HEK293 (cell line): Measurements from ENCODE around the gene SLC25A42.
"Not testable (repeated sequence)": the region's sequence is repeated elsewhere in the genome, so short reads cannot be mapped to it uniquely, and the experiment has no call there.

Source experiments
- CTCF ChIA-PET: fragments of 350-600 bp; formaldehyde crosslinking; extraction: SDS; loops from one replicate; lab custom pipeline; 2021; ENCODE audit warnings: antibody characterized with exemption; lab: Yijun Ruan, JAX
- POLR2A ChIA-PET: fragments of 300-600 bp; formaldehyde crosslinking; extraction: SDS; loops from one replicate; lab custom pipeline; 2020; ENCODE audit warnings: antibody characterized with exemption, inconsistent platforms; lab: Yijun Ruan, JAX
- H3K27ac ChIP-seq: fragments of 200-500 bp; sonication (Bioruptor generic); 2 replicates; pipeline ENCODE4 v1.5.1; 2014; ENCODE audit warnings: low read depth, low read length, control low read depth, inconsistent platforms; ENCODE audit errors: extremely low read depth
- H3K36me3 ChIP-seq, 2 experiments: fragments of 200-500 bp in 1 of 2; sonication (Bioruptor generic) in 1 of 2; 1 replicate in 1 of 2; 2 replicates in 1 of 2; pipeline ENCODE4 v1.5.1; 2014 to 2017; ENCODE audit warnings: inconsistent platforms in 2 of 2, low read length in 2 of 2; ENCODE audit not compliant: control insufficient read depth in 2 of 2, insufficient read depth in 1 of 2
- H3K4me1 ChIP-seq: fragments of 200-500 bp; sonication (Bioruptor generic); 2 replicates; pipeline ENCODE4 v1.5.1; 2014; ENCODE audit warnings: mild to moderate bottlenecking, low read length, inconsistent platforms; ENCODE audit not compliant: control insufficient read depth, insufficient read depth
- H3K4me3 ChIP-seq: 2 replicates; pipeline ENCODE4 v1.5.1; 2011; ENCODE audit warnings: low read depth, mild to moderate bottlenecking, control low read depth, low read length, moderate library complexity
- H3K9me3 ChIP-seq: fragments of 200-500 bp; sonication (Bioruptor generic); 2 replicates; pipeline ENCODE4 v1.5.1; 2014; ENCODE audit warnings: low read depth, low read length, inconsistent platforms; ENCODE audit not compliant: control insufficient read depth, insufficient read depth
- IKZF3 ChIP-seq: fragments of 450-650 bp; IDR thresholded peaks from 2 replicates; pipeline ENCODE4 v1.5.0; 2018; ENCODE audit warnings: missing biosample characterization, mild to moderate bottlenecking, missing genetic modification characterization, moderate library complexity
- KLF7 ChIP-seq: fragments of 450-650 bp; formaldehyde crosslinking; IDR thresholded peaks from 2 replicates; pipeline ENCODE4 v1.5.1; 2016; ENCODE audit warnings: missing biosample characterization, missing genetic modification characterization, borderline replicate concordance
- TCF7L2 ChIP-seq: IDR thresholded peaks from 2 replicates; pipeline ENCODE4 v1.6.1; 2011; ENCODE audit warnings: low read depth, mild to moderate bottlenecking, inconsistent platforms, low read length, moderate library complexity, borderline replicate concordance
- ZBTB21 ChIP-seq: fragments of 450-650 bp; formaldehyde crosslinking; IDR thresholded peaks from 2 replicates; pipeline ENCODE4 v1.5.1; 2017; ENCODE audit warnings: missing biosample characterization, missing genetic modification characterization
- ZFP3 ChIP-seq: fragments of 450-650 bp; formaldehyde crosslinking; IDR thresholded peaks from 2 replicates; pipeline ENCODE4 v1.5.1; 2016; ENCODE audit warnings: low read depth, missing biosample characterization, missing genetic modification characterization
- ZNF202 ChIP-seq: fragments of 450-650 bp; formaldehyde crosslinking; IDR thresholded peaks from 2 replicates; pipeline ENCODE4 v1.5.1; 2016; ENCODE audit warnings: missing biosample characterization, missing genetic modification characterization, borderline replicate concordance
- ZNF223 ChIP-seq: fragments of 450-650 bp; formaldehyde crosslinking; IDR thresholded peaks from 2 replicates; pipeline ENCODE4 v1.5.1; 2016; ENCODE audit warnings: missing biosample characterization, missing genetic modification characterization
- ZNF354C ChIP-seq: fragments of 450-650 bp; formaldehyde crosslinking; IDR thresholded peaks from 2 replicates; pipeline ENCODE4 v1.5.1; 2016; ENCODE audit warnings: missing biosample characterization, missing genetic modification characterization, low read depth, borderline replicate concordance
- ZNF394 ChIP-seq: fragments of 450-650 bp; formaldehyde crosslinking; IDR thresholded peaks from 2 replicates; pipeline ENCODE4 v1.5.1; 2016; ENCODE audit warnings: missing biosample characterization, missing genetic modification characterization, mild to moderate bottlenecking, moderate library complexity, borderline replicate concordance
- ZNF426 ChIP-seq: fragments of 450-650 bp; formaldehyde crosslinking; IDR thresholded peaks from 2 replicates; pipeline ENCODE4 v1.5.1; 2017; ENCODE audit warnings: missing biosample characterization, missing genetic modification characterization, mild to moderate bottlenecking, inconsistent platforms, moderate library complexity
- ZNF433 ChIP-seq: fragments of 450-650 bp; formaldehyde crosslinking; IDR thresholded peaks from 2 replicates; pipeline ENCODE4 v1.5.1; 2016; ENCODE audit warnings: missing biosample characterization, missing genetic modification characterization, low read depth
- ZNF510 ChIP-seq: fragments of 450-650 bp; formaldehyde crosslinking; IDR thresholded peaks from 2 replicates; pipeline ENCODE4 v1.5.1; 2018; ENCODE audit warnings: mild to moderate bottlenecking, missing genetic modification characterization, missing biosample characterization; ENCODE audit not compliant: insufficient replicate concordance
- ZNF776 ChIP-seq: fragments of 450-650 bp; formaldehyde crosslinking; IDR thresholded peaks from 2 replicates; pipeline ENCODE4 v1.5.0; 2017; ENCODE audit warnings: missing biosample characterization, missing genetic modification characterization, borderline replicate concordance
- ZSCAN16 ChIP-seq: fragments of 450-650 bp; formaldehyde crosslinking; IDR thresholded peaks from 2 replicates; pipeline ENCODE4 v1.5.1; 2016; ENCODE audit warnings: missing biosample characterization, missing genetic modification characterization
- ZXDB ChIP-seq: fragments of 450-650 bp; formaldehyde crosslinking; IDR thresholded peaks from 2 replicates; pipeline ENCODE4 v1.5.1; 2016; ENCODE audit warnings: missing biosample characterization, missing genetic modification characterization
- TF ChIP-seq, protein P1 (sequence below): fragments of 450-650 bp; formaldehyde crosslinking; IDR thresholded peaks from 2 replicates; pipeline ENCODE4 v1.5.1; 2016; ENCODE audit warnings: missing biosample characterization, missing genetic modification characterization
- TF ChIP-seq, protein P2 (sequence below): fragments of 450-650 bp; formaldehyde crosslinking; IDR thresholded peaks from 2 replicates; pipeline ENCODE4 v1.5.1; 2016; ENCODE audit warnings: missing biosample characterization, missing genetic modification characterization
- TF ChIP-seq, protein P3 (sequence below): fragments of 450-650 bp; formaldehyde crosslinking; IDR thresholded peaks from 2 replicates; pipeline ENCODE4 v1.5.1; 2016; ENCODE audit warnings: missing biosample characterization, missing genetic modification characterization

The SLC25A42 gene

DNA sequence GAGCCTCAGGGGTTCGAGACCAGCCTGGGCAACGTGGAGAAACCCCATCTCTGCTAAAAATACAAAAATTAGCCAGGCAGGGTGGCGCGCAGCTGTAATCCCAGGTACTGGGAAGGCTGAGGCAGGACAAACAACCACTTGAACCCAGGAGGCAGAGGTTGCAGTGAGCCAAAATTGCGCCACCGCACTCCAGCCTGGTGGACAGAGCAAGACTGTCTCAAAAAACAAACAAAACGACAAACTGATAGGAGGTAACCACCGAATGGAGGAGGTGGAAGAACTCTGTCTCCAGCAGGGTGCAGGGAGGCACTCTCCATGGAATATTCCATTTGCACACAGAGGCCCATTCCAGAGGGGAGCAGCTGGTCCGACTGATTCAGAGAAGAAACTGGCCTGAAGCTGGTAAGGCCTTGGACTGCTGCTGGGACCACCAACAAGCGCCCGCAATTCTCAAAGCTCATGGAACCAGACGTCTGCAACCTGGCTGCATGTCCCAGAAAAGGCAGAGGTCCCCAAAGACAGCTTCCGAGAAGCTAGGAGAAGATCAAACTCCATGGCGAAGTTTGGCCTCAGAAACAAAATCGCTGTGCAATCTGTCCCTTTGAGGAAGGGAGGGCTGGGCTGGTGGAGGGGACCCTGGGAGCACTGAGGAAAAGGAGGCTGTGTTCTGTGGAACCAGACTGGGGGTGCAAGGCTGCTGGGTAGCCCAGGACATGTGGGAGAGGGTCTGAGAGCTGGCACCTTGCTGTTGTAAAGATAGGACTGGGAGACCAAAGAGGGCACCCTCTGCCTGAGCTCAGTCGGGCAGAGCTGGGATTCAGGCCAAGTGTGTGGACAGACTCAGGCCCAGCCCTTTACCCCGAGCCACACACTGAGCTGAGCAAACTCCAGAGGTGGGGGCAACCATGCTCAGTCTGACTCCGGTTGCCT is 35.2 kb downstream of the SLC25A42 start:
- H3K27ac ChIP-seq: no peak overlapping the region
- H3K4me1 ChIP-seq: no peaks in the 10 kb centered on the region
- H3K36me3 ChIP-seq: peaks cover 0 to 4% of the 10 kb centered on the region in 2 experiments; a peak in 1 of 3 replicates
- ChIA-PET POLR2A (interaction anchor here (0.6 kb wide), 1 partner anchor 85 kb away, joined by 3 read pairs; no protein-coding TSS in a partner anchor), CTCF (no interaction called here)
- H3K9me3 ChIP-seq: no peaks in the 10 kb centered on the region
- no peak overlapping the region for H3K4me3 ChIP-seq
- TF ChIP-seq ZBTB21 (tag by site-specific recombination) (no peak), ZNF776 (tag by site-specific recombination) (no peak), ZNF223 (tag by site-specific recombination) (no peak), ZFP3 (tag by site-specific recombination) (no peak)
- TF ChIP-seq, protein P1, sequence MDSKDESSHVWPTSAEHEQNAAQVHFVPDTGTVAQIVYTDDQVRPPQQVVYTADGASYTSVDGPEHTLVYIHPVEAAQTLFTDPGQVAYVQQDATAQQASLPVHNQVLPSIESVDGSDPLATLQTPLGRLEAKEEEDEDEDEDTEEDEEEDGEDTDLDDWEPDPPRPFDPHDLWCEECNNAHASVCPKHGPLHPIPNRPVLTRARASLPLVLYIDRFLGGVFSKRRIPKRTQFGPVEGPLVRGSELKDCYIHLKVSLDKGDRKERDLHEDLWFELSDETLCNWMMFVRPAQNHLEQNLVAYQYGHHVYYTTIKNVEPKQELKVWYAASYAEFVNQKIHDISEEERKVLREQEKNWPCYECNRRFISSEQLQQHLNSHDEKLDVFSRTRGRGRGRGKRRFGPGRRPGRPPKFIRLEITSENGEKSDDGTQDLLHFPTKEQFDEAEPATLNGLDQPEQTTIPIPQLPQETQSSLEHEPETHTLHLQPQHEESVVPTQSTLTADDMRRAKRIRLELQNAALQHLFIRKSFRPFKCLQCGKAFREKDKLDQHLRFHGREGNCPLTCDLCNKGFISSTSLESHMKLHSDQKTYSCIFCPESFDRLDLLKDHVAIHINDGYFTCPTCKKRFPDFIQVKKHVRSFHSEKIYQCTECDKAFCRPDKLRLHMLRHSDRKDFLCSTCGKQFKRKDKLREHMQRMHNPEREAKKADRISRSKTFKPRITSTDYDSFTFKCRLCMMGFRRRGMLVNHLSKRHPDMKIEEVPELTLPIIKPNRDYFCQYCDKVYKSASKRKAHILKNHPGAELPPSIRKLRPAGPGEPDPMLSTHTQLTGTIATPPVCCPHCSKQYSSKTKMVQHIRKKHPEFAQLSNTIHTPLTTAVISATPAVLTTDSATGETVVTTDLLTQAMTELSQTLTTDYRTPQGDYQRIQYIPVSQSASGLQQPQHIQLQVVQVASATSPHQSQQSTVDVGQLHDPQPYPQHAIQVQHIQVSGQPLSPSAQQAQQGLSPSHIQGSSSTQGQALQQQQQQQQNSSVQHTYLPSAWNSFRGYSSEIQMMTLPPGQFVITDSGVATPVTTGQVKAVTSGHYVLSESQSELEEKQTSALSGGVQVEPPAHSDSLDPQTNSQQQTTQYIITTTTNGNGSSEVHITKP (tag by site-specific recombination): peak; percentile 34; the same call in 1 of the 2 replicates

DNA sequence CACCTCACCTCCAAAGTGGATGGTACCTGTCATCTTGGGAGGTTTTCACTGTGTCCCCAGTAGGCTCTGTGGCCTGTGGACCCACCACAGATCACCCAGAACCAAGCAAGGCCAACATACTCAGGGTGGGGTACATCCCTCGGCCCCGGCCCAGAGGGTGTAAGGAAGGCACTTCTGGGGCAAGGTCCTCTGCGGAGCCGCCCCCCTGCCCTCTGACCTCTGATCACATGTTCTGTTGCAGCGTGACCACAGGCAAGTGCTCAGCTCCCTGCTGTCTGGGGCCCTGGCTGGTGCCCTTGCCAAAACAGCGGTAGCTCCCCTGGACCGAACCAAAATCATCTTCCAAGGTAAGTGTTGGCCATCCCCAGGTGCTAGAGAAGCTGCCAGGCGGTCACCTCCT is 37.7 kb downstream of the SLC25A42 start:
- ChIA-PET POLR2A (no interaction called here), CTCF (interaction anchor here (0.5 to 0.6 kb wide), 2 partner anchors 110 to 382 kb away, joined by 3 read pairs; no protein-coding TSS in a partner anchor)
- Histone ChIP-seq H3K27ac (no peak overlapping the region), H3K4me1 (no peaks in the 10 kb centered on the region), H3K4me3 (no peak overlapping the region), H3K36me3 (peaks cover 0 to 4% of the 10 kb centered on the region in 2 experiments; a peak in 1 of 3 replicates), H3K9me3 (no peaks in the 10 kb centered on the region)
- TF ChIP-seq IKZF3 (tag by site-specific recombination) (no peak), TCF7L2 (no peak), ZSCAN16 (tag by site-specific recombination) (no peak)
- TF ChIP-seq, protein P2, sequence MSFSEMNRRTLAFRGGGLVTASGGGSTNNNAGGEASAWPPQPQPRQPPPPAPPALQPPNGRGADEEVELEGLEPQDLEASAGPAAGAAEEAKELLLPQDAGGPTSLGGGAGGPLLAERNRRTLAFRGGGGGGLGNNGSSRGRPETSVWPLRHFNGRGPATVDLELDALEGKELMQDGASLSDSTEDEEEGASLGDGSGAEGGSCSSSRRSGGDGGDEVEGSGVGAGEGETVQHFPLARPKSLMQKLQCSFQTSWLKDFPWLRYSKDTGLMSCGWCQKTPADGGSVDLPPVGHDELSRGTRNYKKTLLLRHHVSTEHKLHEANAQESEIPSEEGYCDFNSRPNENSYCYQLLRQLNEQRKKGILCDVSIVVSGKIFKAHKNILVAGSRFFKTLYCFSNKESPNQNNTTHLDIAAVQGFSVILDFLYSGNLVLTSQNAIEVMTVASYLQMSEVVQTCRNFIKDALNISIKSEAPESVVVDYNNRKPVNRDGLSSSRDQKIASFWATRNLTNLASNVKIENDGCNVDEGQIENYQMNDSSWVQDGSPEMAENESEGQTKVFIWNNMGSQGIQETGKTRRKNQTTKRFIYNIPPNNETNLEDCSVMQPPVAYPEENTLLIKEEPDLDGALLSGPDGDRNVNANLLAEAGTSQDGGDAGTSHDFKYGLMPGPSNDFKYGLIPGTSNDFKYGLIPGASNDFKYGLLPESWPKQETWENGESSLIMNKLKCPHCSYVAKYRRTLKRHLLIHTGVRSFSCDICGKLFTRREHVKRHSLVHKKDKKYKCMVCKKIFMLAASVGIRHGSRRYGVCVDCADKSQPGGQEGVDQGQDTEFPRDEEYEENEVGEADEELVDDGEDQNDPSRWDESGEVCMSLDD (tag by site-specific recombination): no peak

DNA sequence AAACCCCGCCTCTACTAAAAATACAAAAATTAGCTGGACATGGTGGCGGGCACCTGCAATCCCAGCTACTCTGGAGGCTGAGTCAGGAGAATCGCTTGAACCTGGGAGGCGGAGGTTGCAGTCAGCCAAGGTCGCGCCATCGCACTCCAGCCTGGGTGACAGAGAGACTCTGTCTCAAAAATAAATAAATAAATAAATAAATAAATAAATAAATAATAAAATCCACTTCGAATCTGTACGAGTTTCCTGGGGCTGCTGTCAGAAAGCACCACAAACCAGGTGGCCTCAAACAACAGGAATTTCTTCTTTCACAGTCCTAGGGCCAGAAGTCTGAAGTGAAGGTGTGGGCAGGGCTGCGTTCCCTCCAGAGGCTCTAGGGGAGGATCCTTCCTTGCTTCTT is 38.8 kb downstream of the SLC25A42 start:
- CTCF ChIA-PET, H3K4me1 ChIP-seq, H3K27ac ChIP-seq, H3K4me3 ChIP-seq, H3K9me3 ChIP-seq, H3K36me3 ChIP-seq, POLR2A ChIA-PET: not testable (repeated sequence)
- TF ChIP-seq ZNF426 (peak; percentile 83), ZNF202 (tag by site-specific recombination) (peak; percentile 60; the same call in 1 of the 2 replicates), ZNF510 (tag by site-specific recombination) (peak; percentile 47), ZXDB (0 out of 2 replicates have a peak, but pooled peaks have one; percentile 27), ZNF433 (tag by site-specific recombination) (peak; percentile 22; the same call in 1 of the 2 replicates), ZNF354C (tag by site-specific recombination) (0 out of 2 replicates have a peak, but pooled peaks have one; percentile 26), KLF7 (tag by site-specific recombination) (peak; percentile 43; the same call in 1 of the 2 replicates), ZNF394 (tag by site-specific recombination) (peak; percentile 94)
- TF ChIP-seq, protein P3, sequence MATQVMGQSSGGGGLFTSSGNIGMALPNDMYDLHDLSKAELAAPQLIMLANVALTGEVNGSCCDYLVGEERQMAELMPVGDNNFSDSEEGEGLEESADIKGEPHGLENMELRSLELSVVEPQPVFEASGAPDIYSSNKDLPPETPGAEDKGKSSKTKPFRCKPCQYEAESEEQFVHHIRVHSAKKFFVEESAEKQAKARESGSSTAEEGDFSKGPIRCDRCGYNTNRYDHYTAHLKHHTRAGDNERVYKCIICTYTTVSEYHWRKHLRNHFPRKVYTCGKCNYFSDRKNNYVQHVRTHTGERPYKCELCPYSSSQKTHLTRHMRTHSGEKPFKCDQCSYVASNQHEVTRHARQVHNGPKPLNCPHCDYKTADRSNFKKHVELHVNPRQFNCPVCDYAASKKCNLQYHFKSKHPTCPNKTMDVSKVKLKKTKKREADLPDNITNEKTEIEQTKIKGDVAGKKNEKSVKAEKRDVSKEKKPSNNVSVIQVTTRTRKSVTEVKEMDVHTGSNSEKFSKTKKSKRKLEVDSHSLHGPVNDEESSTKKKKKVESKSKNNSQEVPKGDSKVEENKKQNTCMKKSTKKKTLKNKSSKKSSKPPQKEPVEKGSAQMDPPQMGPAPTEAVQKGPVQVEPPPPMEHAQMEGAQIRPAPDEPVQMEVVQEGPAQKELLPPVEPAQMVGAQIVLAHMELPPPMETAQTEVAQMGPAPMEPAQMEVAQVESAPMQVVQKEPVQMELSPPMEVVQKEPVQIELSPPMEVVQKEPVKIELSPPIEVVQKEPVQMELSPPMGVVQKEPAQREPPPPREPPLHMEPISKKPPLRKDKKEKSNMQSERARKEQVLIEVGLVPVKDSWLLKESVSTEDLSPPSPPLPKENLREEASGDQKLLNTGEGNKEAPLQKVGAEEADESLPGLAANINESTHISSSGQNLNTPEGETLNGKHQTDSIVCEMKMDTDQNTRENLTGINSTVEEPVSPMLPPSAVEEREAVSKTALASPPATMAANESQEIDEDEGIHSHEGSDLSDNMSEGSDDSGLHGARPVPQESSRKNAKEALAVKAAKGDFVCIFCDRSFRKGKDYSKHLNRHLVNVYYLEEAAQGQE (tag by site-specific recombination): peak; percentile 53; the same call in 1 of the 2 replicates
